Prostate gland (tissue), 2 donors: Measurements from ENCODE around the gene LIPK. TPM values are rescaled to one million over a fixed set of nuclear protein-coding genes. Genes with fewer than 3 reads are reported as not detected.
"Not testable (repeated sequence)": the region's sequence is repeated elsewhere in the genome, so short reads cannot be mapped to it uniquely, and the experiment has no call there.

Experiments used
- DNase-seq: peaks from one replicate; pipeline ENCODE4 v3.0.0-alpha.2; 2019; ENCODE audit warnings: low spot score
- H3K27ac ChIP-seq, 2 donors: fragments of 200-600 bp; sonication (generic); 2 replicates each; pipeline ENCODE4 v1.5.1; 2017 to 2019
- H3K27me3 ChIP-seq: fragments of 200-600 bp; sonication (generic); replicated peaks from 2 replicates; pipeline ENCODE4 v1.5.1; 2019; ENCODE audit not compliant: insufficient read depth
- H3K36me3 ChIP-seq, 2 donors: fragments of 200-600 bp; sonication (generic); 1 replicate in 1 of 2; 2 replicates in 1 of 2; pipeline versions ENCODE4 v1.5.1 to v1.8.1; 2017 to 2019
- H3K4me1 ChIP-seq: fragments of 200-600 bp; sonication (generic); replicated peaks from 2 replicates; pipeline ENCODE4 v1.5.1; 2019
- H3K4me3 ChIP-seq, 2 donors: fragments of 200-600 bp; sonication (generic); 2 replicates each; pipeline ENCODE4 v1.5.1; 2017 to 2019
- H3K9me3 ChIP-seq: fragments of 200-600 bp; sonication (generic); 2 replicates; pipeline ENCODE4 v1.5.1; 2017
- POLR2A ChIP-seq: fragments of 450-650 bp; IDR thresholded peaks from one replicate; pipeline ENCODE4 v1.6.1; 2016; ENCODE audit warnings: antibody characterized with exemption, mild to moderate bottlenecking
- POLR2AphosphoS5 ChIP-seq: sonication (generic); formaldehyde crosslinking; IDR thresholded peaks from one replicate; pipeline ENCODE4 v1.6.1; 2017; ENCODE audit warnings: antibody characterized with exemption
- WGBS: methylation state at CpG from one replicate; pipeline ENCODE4 v1.1.5; 2018; 5-methylcytosine and 5-hydroxymethylcytosine counted together
- intact Hi-C: fragments of 100-400 bp; cut with DNase I; formaldehyde crosslinking; loops from one replicate; pipeline ENCODE4 v1.14.2; 2022
- total RNA-seq, 2 donors: library from RNA; depleted of rRNA; stranded (reverse); fragments of >200 nt; gene quantifications; one replicate each; pipeline ENCODE4 v1.1.0, GENCODE V29; 2016
- TF ChIP-seq, protein P1 (sequence below), 4 experiments: fragments of 200-600 bp in 2 of 4; fragments of 450-650 bp in 2 of 4; sonication (generic) in 2 of 4; IDR thresholded peaks; 1 replicate in 3 of 4; 2 replicates in 1 of 4; pipeline ENCODE4 v1.5.1; 2016 to 2019; ENCODE audit warnings: antibody characterized with exemption in 4 of 4, mild to moderate bottlenecking in 2 of 4, moderate library complexity in 2 of 4

Gene LIPK
- total RNA-seq, 2 donors from 2014 or later = not detected

DNA sequence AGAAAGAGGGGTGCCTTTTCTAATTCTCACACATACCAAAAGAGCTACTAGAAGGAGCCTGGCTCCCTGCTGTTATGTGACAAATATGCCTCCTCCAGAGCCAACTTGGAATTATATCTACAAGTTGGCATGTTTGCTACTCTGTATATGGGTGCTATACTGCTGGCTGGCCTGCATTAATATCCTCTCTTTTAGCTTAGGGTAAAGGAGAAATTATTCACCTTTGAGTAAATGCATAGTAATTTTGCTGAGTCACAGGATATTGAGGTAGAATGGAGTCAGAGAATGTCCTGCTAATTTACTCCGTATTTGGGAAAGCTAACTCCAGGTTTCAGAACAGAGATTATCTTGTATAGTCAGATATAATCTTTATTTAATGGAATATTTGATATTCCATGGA, 29.6 kb downstream of the LIPK start:
- WGBS = 67% methylated on average over 1 of the region's 1 CpG
- Histone ChIP-seq H3K27me3 (no peaks in the 10 kb centered on the region), H3K9me3 (no peaks in the 10 kb centered on the region), H3K27ac (no peak overlapping the region), H3K4me1 (no peaks in the 10 kb centered on the region), H3K36me3 (no peaks in the 10 kb centered on the region), H3K4me3 (no peak overlapping the region)
- intact Hi-C loops = no loop called here
- no peak for DNase-seq
- TF ChIP-seq POLR2AphosphoS5 = no peak
- TF ChIP-seq, protein P1, sequence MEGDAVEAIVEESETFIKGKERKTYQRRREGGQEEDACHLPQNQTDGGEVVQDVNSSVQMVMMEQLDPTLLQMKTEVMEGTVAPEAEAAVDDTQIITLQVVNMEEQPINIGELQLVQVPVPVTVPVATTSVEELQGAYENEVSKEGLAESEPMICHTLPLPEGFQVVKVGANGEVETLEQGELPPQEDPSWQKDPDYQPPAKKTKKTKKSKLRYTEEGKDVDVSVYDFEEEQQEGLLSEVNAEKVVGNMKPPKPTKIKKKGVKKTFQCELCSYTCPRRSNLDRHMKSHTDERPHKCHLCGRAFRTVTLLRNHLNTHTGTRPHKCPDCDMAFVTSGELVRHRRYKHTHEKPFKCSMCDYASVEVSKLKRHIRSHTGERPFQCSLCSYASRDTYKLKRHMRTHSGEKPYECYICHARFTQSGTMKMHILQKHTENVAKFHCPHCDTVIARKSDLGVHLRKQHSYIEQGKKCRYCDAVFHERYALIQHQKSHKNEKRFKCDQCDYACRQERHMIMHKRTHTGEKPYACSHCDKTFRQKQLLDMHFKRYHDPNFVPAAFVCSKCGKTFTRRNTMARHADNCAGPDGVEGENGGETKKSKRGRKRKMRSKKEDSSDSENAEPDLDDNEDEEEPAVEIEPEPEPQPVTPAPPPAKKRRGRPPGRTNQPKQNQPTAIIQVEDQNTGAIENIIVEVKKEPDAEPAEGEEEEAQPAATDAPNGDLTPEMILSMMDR (IDR thresholded peaks at IDR 0.05) = no peak
- TF ChIP-seq POLR2A = no peak

DNA sequence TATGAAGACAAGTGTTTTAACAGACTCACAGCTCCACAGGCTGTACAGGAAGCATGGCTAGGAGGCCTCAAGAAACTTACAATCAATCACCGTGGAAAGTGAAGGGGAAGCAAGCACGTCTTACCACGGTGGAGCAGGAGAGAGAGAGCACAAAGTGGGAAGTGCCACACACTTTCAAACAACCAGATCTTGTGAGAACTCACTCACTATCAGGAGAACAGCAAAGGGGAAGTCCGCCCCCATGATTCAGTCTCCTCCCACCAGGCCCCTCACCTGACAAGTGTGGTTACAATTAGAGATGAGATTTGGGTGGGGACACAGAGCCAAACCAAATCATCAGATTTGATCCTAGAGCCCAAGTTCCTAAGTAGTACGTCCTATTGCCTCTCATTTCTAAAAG, 35.9 kb downstream of the LIPK start:
- H3K27me3 ChIP-seq, H3K9me3 ChIP-seq, H3K4me1 ChIP-seq, DNase-seq, H3K4me3 ChIP-seq, intact Hi-C loops, H3K27ac ChIP-seq, H3K36me3 ChIP-seq: not testable (repeated sequence)
- WGBS = 56% methylated on average over 5 of the region's 5 CpGs

DNA sequence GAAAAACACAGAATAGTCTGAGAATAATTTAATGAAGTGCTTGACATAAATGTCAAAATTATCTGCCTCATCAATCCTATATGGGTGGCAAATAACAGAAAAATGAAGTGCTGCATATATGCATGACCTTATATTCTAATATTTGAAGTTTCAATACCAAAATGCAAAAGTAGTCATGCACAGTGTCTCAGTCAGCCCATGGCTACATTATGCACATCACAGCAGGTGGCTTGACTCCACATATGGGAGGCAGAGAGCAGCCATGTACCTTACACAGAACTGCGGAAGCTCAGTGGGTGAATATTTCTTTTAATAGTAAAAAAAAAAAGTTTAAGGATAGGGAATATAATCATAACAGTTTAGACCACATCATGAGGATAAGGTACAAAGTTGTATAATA, 36.4 kb downstream of the LIPK start:
- Histone ChIP-seq H3K9me3 (no peaks in the 10 kb centered on the region), H3K4me1 (no peaks in the 10 kb centered on the region), H3K4me3 (no peak overlapping the region), H3K27ac (no peak overlapping the region), H3K36me3 (no peaks in the 10 kb centered on the region), H3K27me3 (no peaks in the 10 kb centered on the region)
- TF ChIP-seq POLR2AphosphoS5 (no peak), POLR2A (no peak)
- TF ChIP-seq, protein P1 (IDR thresholded peaks at IDR 0.05) = no peak
- intact Hi-C loops = no loop called here
- 83% methylated on average over 1 of the region's 1 CpG for WGBS
- no peak for DNase-seq

DNA sequence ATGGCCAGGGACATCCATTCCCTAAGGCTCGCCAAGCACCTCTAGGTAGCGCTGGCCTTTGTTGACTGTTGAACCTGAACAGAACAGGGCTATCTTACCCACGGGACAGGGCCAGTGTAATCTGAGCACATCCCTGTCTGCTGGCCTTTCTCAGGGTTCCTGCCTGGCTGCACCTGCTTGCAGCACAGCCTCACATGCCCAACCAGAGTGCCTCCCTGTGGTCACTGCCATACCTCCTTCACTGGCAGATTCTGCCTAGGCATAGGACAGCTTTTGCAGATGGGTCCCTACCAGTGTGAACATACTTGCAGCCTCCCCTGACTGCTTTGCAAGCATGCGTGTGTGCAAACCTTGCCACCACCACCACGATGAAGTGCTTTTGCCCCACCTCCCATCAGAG, 38.0 kb downstream of the LIPK start:
- no peak for DNase-seq
- Histone ChIP-seq H3K4me3 (no peak overlapping the region), H3K27ac (no peak overlapping the region), H3K9me3 (no peaks in the 10 kb centered on the region), H3K4me1 (no peaks in the 10 kb centered on the region), H3K36me3 (no peaks in the 10 kb centered on the region), H3K27me3 (no peaks in the 10 kb centered on the region)
- intact Hi-C loops = no loop called here
- no peak for TF ChIP-seq POLR2AphosphoS5
- TF ChIP-seq, protein P1 (IDR thresholded peaks at IDR 0.05) = no peak
- TF ChIP-seq POLR2A = no peak
- 67% methylated on average over 5 of the region's 5 CpGs for WGBS

DNA sequence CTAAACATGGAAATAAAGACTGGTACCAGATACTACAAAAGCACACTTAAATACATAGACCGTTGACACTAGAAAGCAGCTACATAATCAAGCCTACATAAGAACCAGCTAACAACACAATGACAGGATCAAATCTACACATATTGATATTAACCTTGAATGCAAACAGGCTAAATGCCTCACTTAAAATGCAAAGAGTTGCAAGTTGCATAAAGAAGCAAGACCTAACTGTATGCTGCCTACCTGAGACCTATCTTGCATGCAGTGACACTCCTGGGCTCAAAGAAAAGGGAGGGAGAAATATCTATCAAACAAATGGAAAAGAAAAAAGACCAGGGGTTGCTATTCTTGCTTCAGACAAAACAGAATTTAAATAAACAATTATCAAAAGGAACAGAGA, 39.6 kb downstream of the LIPK start:
- intact Hi-C loops = no loop called here
- TF ChIP-seq, protein P1 (IDR thresholded peaks at IDR 0.05) = no peak
- TF ChIP-seq POLR2A (no peak), POLR2AphosphoS5 (no peak)

More for the DNA sequence above, 39.6 kb downstream of the LIPK start:
- H3K27ac ChIP-seq = no peak overlapping the region
- WGBS = 92% methylated on average over 1 of the region's 1 CpG
- H3K4me1 ChIP-seq = no peaks in the 10 kb centered on the region
- no peak for DNase-seq
- H3K9me3 ChIP-seq = no peaks in the 10 kb centered on the region
- H3K36me3 ChIP-seq = no peaks in the 10 kb centered on the region
- H3K27me3 ChIP-seq = no peaks in the 10 kb centered on the region
- no peak overlapping the region for H3K4me3 ChIP-seq
